NCI-H446 treated with DMSO at 0.1 percent for 48 hours (cell line): ENCODE results near the gene PDCD6IP.
"Not testable (repeated sequence)": the region's sequence is repeated elsewhere in the genome, so short reads cannot be mapped to it uniquely, and the experiment has no call there.

Experiments
- DNase-seq: peaks from one replicate; lab custom pipeline; 2025; lab: John Stamatoyannopoulos, UW

Gene PDCD6IP

GRCh38 chr3:33792167-33792892 lies 6.1 kb upstream of the PDCD6IP start:
- DNase-seq, result no peak

GRCh38 chr3:33795131-33795530 lies 3.3 kb upstream of the PDCD6IP start:
- no peak for DNase-seq

GRCh38 chr3:33795856-33796536 lies 2.4 kb upstream of the PDCD6IP start:
- no peak for DNase-seq

GRCh38 chr3:33798113-33798417 lies 365 bp upstream of the PDCD6IP start:
- DNase-seq, result no peak

- no peak for DNase-seq
These were observed 747 bp downstream of the PDCD6IP start for GRCh38 chr3:33799202-33799551.

- no peak for DNase-seq
These were observed 4.8 kb downstream of the PDCD6IP start for GRCh38 chr3:33803252-33803651.

GRCh38 chr3:33803894-33804526 lies 5.6 kb downstream of the PDCD6IP start:
- no peak for DNase-seq

GRCh38 chr3:33807191-33807590 lies 8.8 kb downstream of the PDCD6IP start:
- no peak for DNase-seq

- no peak for DNase-seq
These were observed 10.1 kb downstream of the PDCD6IP start for GRCh38 chr3:33808559-33808958.

- DNase-seq, result no peak
These were observed 12.1 kb downstream of the PDCD6IP start for GRCh38 chr3:33810545-33810944.

- no peak for DNase-seq
These were observed 23.6 kb downstream of the PDCD6IP start for GRCh38 chr3:33821989-33822388.

GRCh38 chr3:33823821-33824220 lies 25.4 kb downstream of the PDCD6IP start:
- no peak for DNase-seq

- DNase-seq, result no peak
These were observed 26.7 kb downstream of the PDCD6IP start for GRCh38 chr3:33825111-33825510.

- no peak for DNase-seq
These were observed 27.8 kb downstream of the PDCD6IP start for GRCh38 chr3:33826206-33826605.

GRCh38 chr3:33826688-33827087 lies 28.3 kb downstream of the PDCD6IP start:
- no peak for DNase-seq

- no peak for DNase-seq
These were observed 31.3 kb downstream of the PDCD6IP start for GRCh38 chr3:33829720-33830119.

- DNase-seq, result no peak
These were observed 32.6 kb downstream of the PDCD6IP start for GRCh38 chr3:33831053-33831452.

- no peak for DNase-seq
These were observed 35.1 kb downstream of the PDCD6IP start for GRCh38 chr3:33833408-33834095.

GRCh38 chr3:33834096-33834453 lies 35.6 kb downstream of the PDCD6IP start:
- DNase-seq, result no peak

- DNase-seq, result not testable (repeated sequence)
These were observed 38.8 kb downstream of the PDCD6IP start for GRCh38 chr3:33837182-33837581.

- DNase-seq, result no peak
These were observed 40.9 kb downstream of the PDCD6IP start for GRCh38 chr3:33839283-33839682.

- no peak for DNase-seq
These were observed 41.7 kb downstream of the PDCD6IP start for GRCh38 chr3:33840179-33840578.
